Neuronal stem cell (in vitro differentiated cells): ENCODE results near the gene CCHCR1.

Source experiments
- DNase-seq: peaks from one replicate; pipeline ENCODE4 v3.0.0-alpha.2; 2013; ENCODE audit warnings: low spot score
- H2AFZ ChIP-seq: one replicate; pipeline ENCODE4 v1.6.1; 2013; ENCODE audit warnings: mild to moderate bottlenecking, low read length, inconsistent platforms
- H2AK5ac ChIP-seq: 2 replicates; pipeline ENCODE4 v1.6.1; 2013; ENCODE audit warnings: low read depth, mild to moderate bottlenecking, inconsistent platforms, low read length, moderate library complexity, mixed read lengths
- H2BK120ac ChIP-seq: 2 replicates; pipeline ENCODE4 v1.6.1; 2013; ENCODE audit warnings: low read depth, mild to moderate bottlenecking, inconsistent platforms, low read length, moderate library complexity, mixed read lengths
- H2BK12ac ChIP-seq: one replicate; pipeline ENCODE4 v1.6.1; 2013; ENCODE audit warnings: low read length, inconsistent platforms
- H2BK15ac ChIP-seq: 2 replicates; pipeline ENCODE4 v1.6.1; 2013; ENCODE audit warnings: mild to moderate bottlenecking, low read length, inconsistent platforms, mixed read lengths
- H2BK5ac ChIP-seq: one replicate; pipeline ENCODE4 v1.6.1; 2013; ENCODE audit warnings: inconsistent platforms, mild to moderate bottlenecking, low read length, moderate library complexity
- H3K14ac ChIP-seq: one replicate; pipeline ENCODE4 v1.6.1; 2013; ENCODE audit warnings: low read length, inconsistent platforms
- H3K18ac ChIP-seq: 2 replicates; pipeline ENCODE4 v1.6.1; 2013; ENCODE audit warnings: low read length, inconsistent platforms
- H3K23ac ChIP-seq: 2 replicates; pipeline ENCODE4 v1.6.1; 2013; ENCODE audit warnings: low read depth, mild to moderate bottlenecking, mixed read lengths, low read length, inconsistent platforms; ENCODE audit not compliant: poor library complexity
- H3K27ac ChIP-seq: replicated peaks from 3 replicates; pipeline ENCODE4 v1.5.1; 2013; ENCODE audit warnings: low read length, inconsistent platforms
- H3K27me3 ChIP-seq, 3 experiments: 2 replicates each; pipeline ENCODE4 v1.6.1; 2013; ENCODE audit warnings: low read length in 3 of 3, mild to moderate bottlenecking in 2 of 3, inconsistent platforms in 1 of 3, low read depth in 1 of 3, mixed read lengths in 1 of 3, moderate library complexity in 1 of 3; ENCODE audit not compliant: control insufficient read depth in 3 of 3, insufficient read depth in 3 of 3
- H3K36me3 ChIP-seq, 2 donors: replicated peaks in 1 of 2; 2 replicates each; pipeline ENCODE4 v1.6.1; 2013; ENCODE audit warnings: low read length in 2 of 2; ENCODE audit not compliant: control insufficient read depth in 2 of 2, insufficient read depth in 2 of 2
- H3K4ac ChIP-seq: 2 replicates; pipeline ENCODE4 v1.6.1; 2013; ENCODE audit warnings: inconsistent platforms, mild to moderate bottlenecking, low read length, moderate library complexity
- H3K4me1 ChIP-seq, 2 donors: 1 replicate in 1 of 2; 2 replicates in 1 of 2; pipeline ENCODE4 v1.6.1; 2013; ENCODE audit warnings: low read length in 2 of 2, low read depth in 1 of 2; ENCODE audit not compliant: control insufficient read depth in 2 of 2, insufficient read depth in 1 of 2
- H3K4me2 ChIP-seq: one replicate; pipeline ENCODE4 v1.6.1; 2013; ENCODE audit warnings: mild to moderate bottlenecking, low read length, inconsistent platforms; ENCODE audit not compliant: insufficient read depth, poor library complexity, severe bottlenecking
- H3K4me3 ChIP-seq, 2 donors: 2 replicates each; pipeline ENCODE4 v1.5.1; 2013; ENCODE audit warnings: low read length in 2 of 2, mild to moderate bottlenecking in 2 of 2, inconsistent platforms in 1 of 2, moderate library complexity in 1 of 2
- H3K79me1 ChIP-seq: one replicate; pipeline ENCODE4 v1.6.1; 2013; ENCODE audit warnings: low read depth, mild to moderate bottlenecking, inconsistent platforms, low read length, moderate library complexity
- H3K9ac ChIP-seq: one replicate; pipeline ENCODE4 v1.6.1; 2013; ENCODE audit warnings: mild to moderate bottlenecking, low read depth, low read length, inconsistent platforms; ENCODE audit not compliant: poor library complexity
- H3K9me3 ChIP-seq, 2 donors: replicated peaks in 1 of 2; 2 replicates each; pipeline versions ENCODE3 to v1.6.1; 2013; ENCODE audit warnings: low read length in 2 of 2, mild to moderate bottlenecking in 2 of 2, inconsistent platforms in 1 of 2, low read depth in 1 of 2, mixed read lengths in 1 of 2, moderate library complexity in 1 of 2; ENCODE audit not compliant: control insufficient read depth in 2 of 2, insufficient read depth in 1 of 2
- H4K8ac ChIP-seq: one replicate; pipeline ENCODE4 v1.6.1; 2013; ENCODE audit warnings: low read depth, mild to moderate bottlenecking, inconsistent platforms, low read length, moderate library complexity
- H4K91ac ChIP-seq: one replicate; pipeline ENCODE4 v1.6.1; 2013; ENCODE audit warnings: low read length, low read depth, mild to moderate bottlenecking, inconsistent platforms; ENCODE audit not compliant: poor library complexity
- WGBS, 2 donors: extraction: QIAGEN DNeasy Blood & Tissue Kit; methylation state at CpG; one replicate each; pipeline ENCODE4 v1.1.7; 2013; ENCODE audit warnings: missing lambda C conversion rate in 2 of 2, mixed read lengths in 1 of 2; ENCODE audit not compliant: insufficient read length in 2 of 2, insufficient replicate concordance in 1 of 2; ENCODE audit errors: extremely low coverage in 2 of 2; 5-methylcytosine and 5-hydroxymethylcytosine counted together

CCHCR1 gene

DNA sequence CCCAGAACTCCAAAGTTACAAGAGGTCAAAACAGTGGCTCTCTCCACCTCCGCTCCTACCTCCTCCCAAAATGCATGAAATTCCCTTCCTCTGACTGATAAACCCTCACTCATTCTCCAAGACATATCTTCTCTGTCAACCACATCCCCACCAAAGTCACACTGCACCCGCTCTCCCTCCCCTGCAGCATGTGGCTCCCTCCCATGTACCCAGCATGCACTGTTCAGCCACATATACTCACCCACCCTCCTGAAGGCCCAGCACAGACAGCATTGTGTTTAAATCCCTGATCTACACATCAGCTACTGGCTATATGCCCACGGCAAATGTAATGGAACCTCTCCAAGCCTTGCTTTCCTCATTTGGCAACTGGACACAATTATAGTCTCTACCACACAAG is 18.4 kb upstream of the CCHCR1 start:
- Histone ChIP-seq H3K9me3 (no peaks in the 10 kb centered on the region), H3K4ac (no peak overlapping the region), H2BK5ac (no peak overlapping the region), H3K27ac (no peak overlapping the region), H3K4me1 (peaks cover 10 to 12% of the 10 kb centered on the region in 2 donors), H2BK120ac (no peak overlapping the region), H2AK5ac (peak overlapping the region; percentile 32), H2BK15ac (peak overlapping the region; percentile 50), H3K4me2 (no peak overlapping the region), H3K23ac (no peak overlapping the region), H3K27me3 (peaks cover 0 to 3% (median 2%) of the 10 kb centered on the region in 3 experiments), H3K4me3 (no peak overlapping the region), H3K9ac (no peak overlapping the region), H4K91ac (no peak overlapping the region), H2BK12ac (peak overlapping the region; percentile 49), H3K14ac (no peak overlapping the region), H3K18ac (no peak overlapping the region), H4K8ac (no peak overlapping the region), H3K36me3 (no peaks in the 10 kb centered on the region), H2AFZ (no peak overlapping the region), H3K79me1 (no peaks in the 10 kb centered on the region)
- WGBS, 2 donors: no CpG with 5 or more reads among the region's 3 CpGs
- no peak for DNase-seq

DNA sequence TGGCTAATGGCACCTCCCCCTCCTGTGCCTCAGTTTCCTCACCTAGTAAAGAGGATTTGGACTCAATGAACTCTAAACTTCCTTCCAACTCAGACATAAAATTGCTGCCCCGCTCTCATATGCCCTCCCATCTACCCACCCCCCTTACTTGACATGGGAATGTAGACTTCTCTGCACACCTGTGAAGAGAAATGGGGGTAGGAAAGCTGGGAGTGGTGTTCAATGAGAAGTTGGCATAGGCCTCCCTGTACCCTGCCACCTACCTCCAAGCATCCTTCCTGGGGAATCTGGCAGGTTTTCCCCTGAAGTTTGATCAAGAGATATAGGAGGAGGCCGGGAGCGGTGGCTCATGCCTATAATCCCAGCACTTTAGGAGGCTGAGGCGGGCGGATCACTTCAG is 16.8 kb upstream of the CCHCR1 start:
- Histone ChIP-seq H2BK120ac (no peak overlapping the region), H4K8ac (no peak overlapping the region), H4K91ac (no peak overlapping the region), H3K27ac (no peak overlapping the region), H3K79me1 (no peaks in the 10 kb centered on the region), H2BK12ac (no peak overlapping the region), H2BK15ac (no peak overlapping the region), H3K18ac (no peak overlapping the region), H3K27me3 (peaks cover 0 to 5% (median 2%) of the 10 kb centered on the region in 3 experiments), H3K14ac (no peak overlapping the region), H3K4me1 (peaks cover 10 to 12% of the 10 kb centered on the region in 2 donors), H3K9ac (no peak overlapping the region), H2AFZ (no peak overlapping the region), H2BK5ac (no peak overlapping the region), H3K4me3 (no peak overlapping the region), H3K9me3 (no peaks in the 10 kb centered on the region), H3K36me3 (no peaks in the 10 kb centered on the region), H3K23ac (no peak overlapping the region), H2AK5ac (no peak overlapping the region), H3K4me2 (no peak overlapping the region), H3K4ac (no peak overlapping the region)
- WGBS, 2 donors: no CpG with 5 or more reads among the region's 5 CpGs
- no peak for DNase-seq

DNA sequence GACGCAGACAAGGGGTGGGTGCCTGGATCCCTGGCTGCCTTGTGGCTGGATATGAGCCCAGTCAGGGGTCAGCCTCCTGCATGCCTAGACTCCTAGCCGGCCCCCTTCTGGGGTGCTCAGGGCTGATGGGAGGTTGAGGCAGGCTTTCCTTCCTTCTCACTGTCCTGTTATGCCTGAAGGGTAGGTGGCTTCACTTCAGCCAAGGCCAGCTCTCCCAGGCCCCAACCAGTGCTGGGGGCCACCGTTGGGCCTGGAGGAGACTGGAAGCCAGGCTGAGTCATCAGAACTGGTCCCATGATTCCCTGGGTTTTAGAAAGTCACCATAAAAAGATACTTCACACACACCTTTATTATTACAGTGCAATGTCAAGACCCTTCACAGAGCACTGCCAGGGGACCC is 15.8 kb upstream of the CCHCR1 start:
- peak overlapping the region; percentile 9 for H3K23ac ChIP-seq
- H2BK120ac ChIP-seq: no peak overlapping the region
- WGBS, 2 donors: no CpG with 5 or more reads among the region's 3 CpGs
- no peak overlapping the region for H2AFZ ChIP-seq
- no peak overlapping the region for H3K9ac ChIP-seq
- no peak overlapping the region for H2BK5ac ChIP-seq
- no peaks in the 10 kb centered on the region for H3K79me1 ChIP-seq
- no peak overlapping the region for H3K4ac ChIP-seq
- H2BK15ac ChIP-seq: no peak overlapping the region
- no peak overlapping the region for H2BK12ac ChIP-seq
- H2AK5ac ChIP-seq: no peak overlapping the region
- peaks cover 0 to 5% (median 2%) of the 10 kb centered on the region in 3 experiments for H3K27me3 ChIP-seq
- H4K8ac ChIP-seq: no peak overlapping the region
- no peak overlapping the region for H4K91ac ChIP-seq
- H3K4me3 ChIP-seq: no peak overlapping the region
- no peak overlapping the region for H3K27ac ChIP-seq
- no peaks in the 10 kb centered on the region for H3K36me3 ChIP-seq
- H3K18ac ChIP-seq: peak overlapping the region; percentile 84
- peaks cover 10 to 12% of the 10 kb centered on the region in 2 donors for H3K4me1 ChIP-seq
- no peak overlapping the region for H3K14ac ChIP-seq
- no peaks in the 10 kb centered on the region for H3K9me3 ChIP-seq
- no peak for DNase-seq
- H3K4me2 ChIP-seq: no peak overlapping the region

DNA sequence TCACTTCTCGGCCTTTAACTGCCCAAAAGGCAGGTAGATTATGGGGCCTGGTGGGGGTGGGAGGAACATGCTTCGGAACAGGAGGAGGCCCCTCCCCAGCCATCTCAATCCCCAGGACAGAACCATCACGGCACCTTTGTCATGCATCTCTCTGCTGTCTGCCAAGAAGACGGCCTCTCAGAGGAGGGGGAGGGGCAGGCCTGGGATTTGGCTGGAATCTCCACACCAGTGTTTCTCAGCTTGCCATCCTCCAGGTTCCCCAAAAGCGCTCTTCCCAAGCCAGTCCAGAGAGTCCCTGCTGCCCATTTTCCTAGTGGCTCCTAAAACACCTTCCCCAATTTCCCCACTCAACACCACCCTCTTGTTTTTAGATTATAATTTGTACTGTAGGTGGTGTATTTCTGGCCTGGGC is 15.4 kb upstream of the CCHCR1 start:
- H3K36me3 ChIP-seq: no peaks in the 10 kb centered on the region
- H3K4me1 ChIP-seq: peaks cover 10 to 12% of the 10 kb centered on the region in 2 donors
- no peak overlapping the region for H3K27ac ChIP-seq
- H3K18ac ChIP-seq: peak overlapping the region; percentile 84
- H3K9me3 ChIP-seq: no peaks in the 10 kb centered on the region
- WGBS, 2 donors: no CpG with 5 or more reads among the region's 5 CpGs
- H3K4me3 ChIP-seq: no peak overlapping the region
- H3K27me3 ChIP-seq: peaks cover 0 to 5% (median 2%) of the 10 kb centered on the region in 3 experiments
- peak overlapping the region; percentile 89 for H2AFZ ChIP-seq
- no peaks in the 10 kb centered on the region for H3K79me1 ChIP-seq
- no peak overlapping the region for H3K14ac ChIP-seq
- H4K91ac ChIP-seq: no peak overlapping the region
- no peak overlapping the region for H2BK5ac ChIP-seq
- H2AK5ac ChIP-seq: no peak overlapping the region
- no peak overlapping the region for H3K23ac ChIP-seq
- H3K9ac ChIP-seq: no peak overlapping the region
- H2BK120ac ChIP-seq: no peak overlapping the region
- no peak overlapping the region for H3K4ac ChIP-seq
- DNase-seq: no peak
- H3K4me2 ChIP-seq: no peak overlapping the region
- H2BK15ac ChIP-seq: no peak overlapping the region
- no peak overlapping the region for H2BK12ac ChIP-seq
- H4K8ac ChIP-seq: no peak overlapping the region
